ENCODE measurements around the gene SMIM5. TPM values are rescaled to one million over a fixed set of nuclear protein-coding genes. Genes with fewer than 3 reads are reported as not detected.

SMIM5 gene
- total and polyA plus RNA-seq, 9 of the 15 experiments (the other 6 are each of a cell fraction or from before 2014, with no cell fraction given): 0.08 TPM; not detected in 8

- TF ChIP-seq AFF4 (CRISPR knock-in tag; IDR thresholded peaks at IDR 0.05): no peak
- TF ChIP-seq NR2C2 (CRISPR knock-in tag; IDR thresholded peaks at IDR 0.05): no peak
- TF ChIP-seq NR2C2 (tag; IDR thresholded peaks at IDR 0.05): no peak
- TF ChIP-seq E2F5 (CRISPR knock-in tag; IDR thresholded peaks at IDR 0.05): no peak
- no peak for TF ChIP-seq ZNF592 (IDR thresholded peaks at IDR 0.05)
- no peak for TF ChIP-seq ZBED1 (IDR thresholded peaks at IDR 0.05)
- TF ChIP-seq THRA (IDR thresholded peaks at IDR 0.05): no peak
- TF ChIP-seq ZNF143 (CRISPR knock-in tag; IDR thresholded peaks at IDR 0.05): no peak
- no peak for TF ChIP-seq ZKSCAN8 (CRISPR knock-in tag; IDR thresholded peaks at IDR 0.05)
- TF ChIP-seq ZNF384 (IDR thresholded peaks at IDR 0.05; ENCODE audit: low read depth, low read length): no peak
- TF ChIP-seq RFX5 (IDR thresholded peaks at IDR 0.05; ENCODE audit: low read depth, low read length): no peak
Measured at GRCh38 chr17:75610103-75610984, 22.9 kb upstream of the SMIM5 start (continued).
